Measurements from ENCODE around the gene IL17B.
A peak's percentile ranks its signal among the peaks of the same experiment; 100 is the strongest.

The IL17B gene

DNA sequence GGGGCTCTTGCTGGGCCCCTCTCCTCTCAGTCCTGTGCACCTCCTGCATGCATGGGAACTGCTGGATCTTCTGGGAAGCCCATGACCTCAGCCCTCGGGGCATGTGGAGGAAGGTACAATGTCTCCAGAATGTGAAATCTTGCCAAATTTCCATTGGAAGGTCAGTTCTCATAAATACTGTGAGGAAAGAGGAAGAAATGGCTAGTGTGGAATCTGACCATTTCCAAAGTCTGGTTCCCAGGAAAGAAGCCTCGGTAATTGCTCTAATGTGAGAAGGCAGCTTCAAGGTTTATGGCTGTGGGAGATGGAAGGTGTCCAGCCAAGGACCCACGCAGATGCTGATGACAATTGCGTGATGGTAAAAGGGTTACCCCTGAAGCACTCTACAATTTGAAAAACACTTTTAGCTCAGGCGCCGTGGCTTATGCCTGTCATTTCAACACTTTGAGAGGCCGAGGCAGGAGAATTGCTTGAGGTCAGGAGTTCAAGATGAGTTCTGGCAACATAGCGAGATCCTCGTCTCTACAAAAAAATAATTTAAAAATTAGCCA lies 8.1 kb upstream of the IL17B start:
- no peak overlapping the region for H3K4me3 ChIP-seq (ENCODE audit: low read length)
- DNase-seq (ENCODE audit: low read depth) = no peak
- TF ChIP-seq, protein P1, sequence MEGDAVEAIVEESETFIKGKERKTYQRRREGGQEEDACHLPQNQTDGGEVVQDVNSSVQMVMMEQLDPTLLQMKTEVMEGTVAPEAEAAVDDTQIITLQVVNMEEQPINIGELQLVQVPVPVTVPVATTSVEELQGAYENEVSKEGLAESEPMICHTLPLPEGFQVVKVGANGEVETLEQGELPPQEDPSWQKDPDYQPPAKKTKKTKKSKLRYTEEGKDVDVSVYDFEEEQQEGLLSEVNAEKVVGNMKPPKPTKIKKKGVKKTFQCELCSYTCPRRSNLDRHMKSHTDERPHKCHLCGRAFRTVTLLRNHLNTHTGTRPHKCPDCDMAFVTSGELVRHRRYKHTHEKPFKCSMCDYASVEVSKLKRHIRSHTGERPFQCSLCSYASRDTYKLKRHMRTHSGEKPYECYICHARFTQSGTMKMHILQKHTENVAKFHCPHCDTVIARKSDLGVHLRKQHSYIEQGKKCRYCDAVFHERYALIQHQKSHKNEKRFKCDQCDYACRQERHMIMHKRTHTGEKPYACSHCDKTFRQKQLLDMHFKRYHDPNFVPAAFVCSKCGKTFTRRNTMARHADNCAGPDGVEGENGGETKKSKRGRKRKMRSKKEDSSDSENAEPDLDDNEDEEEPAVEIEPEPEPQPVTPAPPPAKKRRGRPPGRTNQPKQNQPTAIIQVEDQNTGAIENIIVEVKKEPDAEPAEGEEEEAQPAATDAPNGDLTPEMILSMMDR (conservative IDR thresholded peaks at IDR 0.05; ENCODE audit: low read depth, low read length) = no peak

DNA sequence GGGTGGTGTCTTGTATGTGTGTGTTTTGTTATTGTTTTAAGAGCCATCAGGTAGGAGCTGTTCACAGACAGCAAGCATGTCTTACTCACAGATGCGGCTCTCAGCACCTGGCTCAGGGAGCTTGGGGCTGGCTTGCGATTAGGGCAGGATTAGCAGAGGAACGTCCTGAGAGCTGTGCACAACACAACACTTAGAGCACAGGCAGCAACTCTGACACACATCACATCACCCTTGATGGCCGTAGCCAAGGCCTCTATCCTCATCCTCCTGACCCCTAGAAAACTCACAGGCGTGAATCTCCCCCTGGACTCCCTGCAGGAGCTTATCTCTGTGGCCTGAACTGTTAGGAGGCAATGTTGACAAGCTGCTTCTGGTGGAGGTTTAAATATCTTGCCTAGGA lies 7.1 kb upstream of the IL17B start:
- no peak overlapping the region for H3K4me3 ChIP-seq (ENCODE audit: low read length)
- no peak for DNase-seq (ENCODE audit: low read depth)

DNA sequence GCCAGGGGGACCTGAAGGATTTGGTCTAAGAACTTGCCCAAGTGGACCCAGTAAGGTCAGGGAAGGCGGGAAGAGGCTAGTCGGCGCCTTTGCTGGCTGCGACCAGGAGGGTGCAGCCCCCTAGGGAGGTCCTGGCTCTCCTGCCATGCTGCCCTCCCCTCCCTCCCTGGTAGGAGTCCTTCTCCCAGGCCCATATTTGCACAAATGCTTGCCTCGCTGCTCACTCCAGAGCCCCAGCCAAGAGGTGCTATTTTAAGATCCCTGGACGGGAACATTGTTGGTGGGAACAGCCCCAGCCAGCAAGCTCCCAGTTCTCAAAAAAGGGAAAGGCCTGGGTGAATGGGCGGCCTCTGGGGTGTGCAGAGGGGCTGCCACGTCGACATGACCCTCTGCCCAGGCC lies 4.3 kb upstream of the IL17B start:
- H3K4me3 ChIP-seq (ENCODE audit: low read length) = no peak overlapping the region
- no peak for DNase-seq (ENCODE audit: low read depth)
- TF ChIP-seq, protein P1 (conservative IDR thresholded peaks at IDR 0.05; ENCODE audit: low read depth, low read length) = no peak

More for the DNA sequence above, 7.1 kb upstream of the IL17B start:
- TF ChIP-seq, protein P1 (conservative IDR thresholded peaks at IDR 0.05; ENCODE audit: low read depth, low read length) = no peak

DNA sequence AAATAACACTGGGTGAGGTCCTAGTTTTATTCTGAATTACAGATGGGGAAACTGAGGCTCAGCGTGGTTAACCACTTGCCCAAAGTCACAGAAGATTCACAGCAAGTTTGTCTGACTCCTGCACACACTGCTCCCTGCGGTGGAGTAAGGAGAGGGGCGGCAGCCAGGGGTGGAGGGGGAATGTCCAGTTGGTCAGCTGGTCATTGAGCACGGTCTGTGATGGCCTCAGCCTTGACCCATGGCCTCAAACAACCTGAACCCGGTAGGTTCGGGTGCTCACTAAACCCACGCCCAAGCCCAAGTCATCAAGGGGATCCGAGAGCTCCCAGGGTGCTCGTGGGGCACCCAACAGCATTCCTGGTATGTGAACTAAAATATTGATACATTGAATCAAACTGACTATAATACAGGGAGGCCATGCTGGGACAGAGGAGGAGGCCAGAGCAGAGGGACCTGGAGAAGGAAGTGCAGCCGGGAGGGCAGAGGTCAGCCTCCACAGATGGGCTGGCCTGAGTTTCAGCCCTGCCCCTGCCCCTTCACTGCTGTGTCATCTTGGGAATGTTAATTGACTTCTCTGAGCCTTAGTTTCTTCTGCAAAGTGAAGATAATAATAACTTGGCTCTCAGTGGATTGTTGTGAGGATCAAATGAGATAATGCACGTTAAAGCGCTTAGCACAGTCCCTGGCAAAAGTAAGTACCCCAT lies 3.6 kb upstream of the IL17B start:
- H3K4me3 ChIP-seq (ENCODE audit: low read length) = no peak overlapping the region
- TF ChIP-seq, protein P1 (conservative IDR thresholded peaks at IDR 0.05; ENCODE audit: low read depth, low read length) = no peak
- DNase-seq (ENCODE audit: low read depth) = no peak

DNA sequence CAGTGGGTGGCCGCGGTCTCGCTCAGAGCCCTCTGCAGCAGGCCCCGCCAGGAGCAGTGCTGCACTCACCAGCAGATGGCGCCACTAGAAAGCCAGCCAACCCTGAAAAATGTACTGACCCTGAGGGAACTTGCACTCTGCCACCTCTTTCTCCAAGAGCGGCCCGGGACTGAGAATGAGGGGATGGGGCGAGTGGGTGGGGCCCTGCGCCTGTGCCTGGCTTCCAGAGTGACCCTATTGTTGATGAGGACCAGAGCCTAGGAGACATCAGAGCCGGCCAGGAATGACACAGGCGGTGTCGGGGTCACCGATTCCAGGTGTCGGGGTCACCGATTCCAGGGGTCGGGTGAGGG lies 2.9 kb upstream of the IL17B start:
- DNase-seq (ENCODE audit: low read depth) = no peak
- H3K4me3 ChIP-seq (ENCODE audit: low read length) = no peak overlapping the region
- TF ChIP-seq, protein P1 (conservative IDR thresholded peaks at IDR 0.05; ENCODE audit: low read depth, low read length) = peak; percentile 96

DNA sequence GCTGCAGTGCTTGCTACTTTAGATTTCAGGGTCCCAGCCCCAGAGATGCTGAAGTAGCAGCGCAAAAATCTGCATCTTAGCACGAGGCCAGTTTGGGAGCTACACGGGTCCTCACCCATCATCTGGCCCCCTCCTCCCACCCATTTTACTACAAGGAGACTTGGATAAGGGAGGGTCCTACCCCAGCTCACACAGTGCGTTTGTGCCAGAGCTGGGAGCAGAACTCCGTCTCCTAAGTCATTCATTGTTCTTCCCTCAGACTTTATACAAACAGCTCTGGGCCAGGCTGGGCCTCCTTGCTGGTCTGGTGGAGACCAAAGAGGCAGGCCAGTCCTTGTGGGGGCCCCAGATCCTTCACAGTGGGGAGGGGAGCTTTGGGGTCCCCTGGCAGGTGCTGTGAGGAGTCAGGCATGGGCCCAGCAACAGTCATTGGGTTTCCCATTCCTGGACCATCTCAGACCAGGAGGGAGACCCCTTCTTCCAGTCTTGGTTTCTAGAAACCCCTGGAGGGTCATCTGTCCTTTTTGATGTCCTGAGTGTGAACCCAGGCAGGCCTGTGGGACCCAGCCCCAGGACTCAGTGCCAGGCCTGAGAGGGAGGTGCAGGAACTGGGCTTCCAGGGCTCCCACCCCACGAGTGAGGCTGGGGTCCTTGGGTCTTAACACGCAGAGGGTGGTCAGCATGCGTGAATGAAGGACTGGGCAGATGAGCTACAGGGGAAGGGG lies 2.3 kb upstream of the IL17B start:
- no peak for DNase-seq (ENCODE audit: low read depth)
- H3K4me3 ChIP-seq (ENCODE audit: low read length) = no peak overlapping the region
- TF ChIP-seq, protein P1 (conservative IDR thresholded peaks at IDR 0.05; ENCODE audit: low read depth, low read length) = no peak

All from retinal pigment epithelial cell (primary cell).